Measurements from ENCODE around the gene ACLY. TPM values are rescaled to one million over a fixed set of nuclear protein-coding genes. Genes with fewer than 3 reads are reported as not detected.

Gene ACLY
- polyA plus RNA-seq, 1 donor (not counting 4 experiments of a cell fraction or from before 2014, with no cell fraction given): 363 TPM

DNA sequence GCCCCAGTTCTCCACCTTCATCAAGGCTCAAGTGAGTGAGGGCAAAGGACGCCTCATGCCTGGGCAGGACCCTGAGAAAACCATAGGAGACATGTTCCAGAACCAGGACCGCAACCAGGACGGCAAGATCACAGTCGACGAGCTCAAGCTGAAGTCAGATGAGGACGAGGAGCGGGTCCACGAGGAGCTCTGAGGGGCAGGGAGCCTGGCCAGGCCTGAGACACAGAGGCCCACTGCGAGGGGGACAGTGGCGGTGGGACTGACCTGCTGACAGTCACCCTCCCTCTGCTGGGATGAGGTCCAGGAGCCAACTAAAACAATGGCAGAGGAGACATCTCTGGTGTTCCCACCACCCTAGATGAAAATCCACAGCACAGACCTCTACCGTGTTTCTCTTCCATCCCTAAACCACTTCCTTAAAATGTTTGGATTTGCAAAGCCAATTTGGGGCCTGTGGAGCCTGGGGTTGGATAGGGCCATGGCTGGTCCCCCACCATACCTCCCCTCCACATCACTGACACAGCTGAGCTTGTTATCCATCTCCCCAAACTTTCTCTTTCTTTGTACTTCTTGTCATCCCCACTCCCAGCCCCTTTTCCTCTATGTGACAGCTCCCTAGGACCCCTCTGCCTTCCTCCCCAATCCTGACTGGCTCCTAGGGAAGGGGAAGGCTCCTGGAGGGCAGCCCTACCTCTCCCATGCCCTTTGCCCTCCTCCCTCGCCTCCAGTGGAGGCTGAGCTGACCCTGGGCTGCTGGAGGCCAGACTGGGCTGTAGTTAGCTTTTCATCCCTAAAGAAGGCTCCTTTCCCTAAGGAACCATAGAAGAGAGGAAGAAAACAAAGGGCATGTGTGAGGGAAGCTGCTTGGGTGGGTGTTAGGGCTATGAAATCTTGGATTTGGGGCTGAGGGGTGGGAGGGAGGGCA is 96.3 kb downstream of the ACLY start:
- Histone ChIP-seq H3K9ac (ENCODE audit: control insufficient read depth, extremely low read depth, insufficient read depth, low read length) (no peak overlapping the region), H3K4me1 (ENCODE audit: control insufficient read depth, extremely low read depth, insufficient read depth, low read length) (no peaks in the 10 kb centered on the region), H3K9me1 (ENCODE audit: control insufficient read depth, extremely low read depth, insufficient read depth, low read length) (no peaks in the 10 kb centered on the region), H3K36me3 (ENCODE audit: control insufficient read depth in 2 of 2, extremely low read depth in 1 of 2, insufficient read depth in 2 of 2, low read length in 2 of 2) (peaks cover 0 to 5% of the 10 kb centered on the region in 2 experiments), H2AFZ (ENCODE audit: control insufficient read depth, low read length) (no peak overlapping the region), H3K27me3 (ENCODE audit: control insufficient read depth, extremely low read depth, insufficient read depth, low read length) (peaks cover 9% of the 10 kb centered on the region), H3K9me3 (ENCODE audit: control insufficient read depth, low read depth, low read length) (no peaks in the 10 kb centered on the region), H3K4me3 (ENCODE audit: control insufficient read depth in 2 of 3, extremely low read depth in 1 of 3, insufficient read depth in 2 of 3, low read depth in 1 of 3, low read length in 3 of 3) (no peak overlapping the region), H3K27ac (ENCODE audit: control insufficient read depth, insufficient read depth, low read length) (no peak overlapping the region), H3K4me2 (ENCODE audit: control insufficient read depth, extremely low read depth, insufficient read depth, low read depth, low read length) (no peak overlapping the region), H4K20me1 (ENCODE audit: control insufficient read depth, extremely low read depth, insufficient read depth, low read length) (no peaks in the 10 kb centered on the region), H3K79me2 (ENCODE audit: control insufficient read depth, insufficient read depth, low read length) (no peaks in the 10 kb centered on the region)
- dilution Hi-C loops (cut with MboI; ENCODE audit: extremely low pct_ligation_motif_present, low sequenced_read_pairs): no loop called here
- FAIRE-seq (no peak), DNase-seq (ENCODE audit: low read depth, low spot score) (no peak)
- no peak for TF ChIP-seq EZH2 (IDR thresholded peaks at IDR 0.05; ENCODE audit: low read length)
- no peak for TF ChIP-seq CTCF (optimal IDR thresholded peaks at IDR 0.05 in 1 of 3, IDR thresholded peaks at IDR 0.05 in 1 of 3, conservative IDR thresholded peaks at IDR 0.05 in 1 of 3; ENCODE audit: extremely low read depth in 1 of 3, insufficient read depth in 2 of 3, low read length in 3 of 3)

DNA sequence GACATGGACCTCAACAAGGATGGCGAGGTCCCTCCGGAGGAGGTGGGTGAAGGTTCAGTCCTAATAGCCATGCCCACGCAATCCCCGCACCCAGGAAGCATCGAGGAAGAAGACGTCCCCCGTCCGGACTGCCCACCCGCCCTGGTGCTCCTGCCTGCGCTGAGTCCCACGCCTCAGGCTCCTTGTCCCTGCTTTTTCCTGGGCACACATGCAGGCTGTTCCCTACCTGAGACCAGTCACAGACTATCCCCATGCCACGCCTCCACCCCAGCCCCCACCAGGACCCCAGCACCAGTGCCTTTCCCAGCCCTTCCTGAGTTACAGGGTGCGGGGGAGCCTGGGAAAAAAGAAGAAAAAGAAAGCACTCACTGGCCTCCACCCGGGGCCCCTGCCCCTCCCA is 97.0 kb downstream of the ACLY start:
- Histone ChIP-seq H3K4me3 (ENCODE audit: control insufficient read depth in 2 of 3, extremely low read depth in 1 of 3, insufficient read depth in 2 of 3, low read depth in 1 of 3, low read length in 3 of 3) (no peak overlapping the region), H3K9me1 (ENCODE audit: control insufficient read depth, extremely low read depth, insufficient read depth, low read length) (no peaks in the 10 kb centered on the region), H3K9me3 (ENCODE audit: control insufficient read depth, low read depth, low read length) (no peaks in the 10 kb centered on the region), H3K9ac (ENCODE audit: control insufficient read depth, extremely low read depth, insufficient read depth, low read length) (no peak overlapping the region), H3K79me2 (ENCODE audit: control insufficient read depth, insufficient read depth, low read length) (no peaks in the 10 kb centered on the region), H2AFZ (ENCODE audit: control insufficient read depth, low read length) (no peak overlapping the region), H3K27ac (ENCODE audit: control insufficient read depth, insufficient read depth, low read length) (no peak overlapping the region), H3K27me3 (ENCODE audit: control insufficient read depth, extremely low read depth, insufficient read depth, low read length) (peaks cover 9% of the 10 kb centered on the region), H3K36me3 (ENCODE audit: control insufficient read depth in 2 of 2, extremely low read depth in 1 of 2, insufficient read depth in 2 of 2, low read length in 2 of 2) (peaks cover 0 to 2% of the 10 kb centered on the region in 2 experiments), H3K4me2 (ENCODE audit: control insufficient read depth, extremely low read depth, insufficient read depth, low read depth, low read length) (no peak overlapping the region), H3K4me1 (ENCODE audit: control insufficient read depth, extremely low read depth, insufficient read depth, low read length) (no peaks in the 10 kb centered on the region), H4K20me1 (ENCODE audit: control insufficient read depth, extremely low read depth, insufficient read depth, low read length) (no peaks in the 10 kb centered on the region)
- TF ChIP-seq EZH2 (IDR thresholded peaks at IDR 0.05; ENCODE audit: low read length): no peak
- no peak for TF ChIP-seq CTCF (optimal IDR thresholded peaks at IDR 0.05 in 1 of 3, IDR thresholded peaks at IDR 0.05 in 1 of 3, conservative IDR thresholded peaks at IDR 0.05 in 1 of 3; ENCODE audit: extremely low read depth in 1 of 3, insufficient read depth in 2 of 3, low read length in 3 of 3)
- no peak for DNase-seq (ENCODE audit: low read depth, low spot score)
- dilution Hi-C loops (cut with MboI; ENCODE audit: extremely low pct_ligation_motif_present, low sequenced_read_pairs): no loop called here
- FAIRE-seq: no peak
